GM12878 (cell line): ENCODE data around the gene UBXN11. TPM values are rescaled to one million over a fixed set of nuclear protein-coding genes. Genes with fewer than 3 reads are reported as not detected.

Experiments
- BCLAF1 ChIP-seq: fragments of 450-650 bp; IDR thresholded peaks from 2 replicates; pipeline ENCODE4 v1.6.1; 2017; ENCODE audit warnings: antibody characterized with exemption, mild to moderate bottlenecking, moderate library complexity
- CHD4 ChIP-seq: fragments of 200-600 bp; sonication (generic); IDR thresholded peaks from 2 replicates; pipeline ENCODE4 v1.6.1; 2016; ENCODE audit warnings: mild to moderate bottlenecking
- EGR1 ChIP-seq, 2 experiments: IDR thresholded peaks; 1 replicate in 1 of 2; 2 replicates in 1 of 2; pipeline ENCODE4 v1.6.1; 2011 to 2012; ENCODE audit warnings: low read depth in 2 of 2, low read length in 2 of 2, borderline replicate concordance in 1 of 2, mild to moderate bottlenecking in 1 of 2, moderate library complexity in 1 of 2
- ELK1 ChIP-seq: IDR thresholded peaks from 2 replicates; pipeline ENCODE4 v1.6.1; 2012; ENCODE audit warnings: low read depth, low read length, improper control_type of control experiment
- JUNB ChIP-seq: IDR thresholded peaks from 2 replicates; pipeline ENCODE4 v1.6.1; 2016; ENCODE audit warnings: antibody characterized with exemption, mild to moderate bottlenecking
- KLF5 ChIP-seq: fragments of 450-650 bp; IDR thresholded peaks from 2 replicates; pipeline ENCODE4 v1.6.1; 2014; ENCODE audit warnings: mild to moderate bottlenecking; ENCODE audit not compliant: partially characterized antibody
- NR2F1 ChIP-seq: fragments of 450-650 bp; conservative IDR thresholded peaks from 2 replicates; pipeline ENCODE4 v1.6.1; 2017; ENCODE audit warnings: mild to moderate bottlenecking
- NRF1 ChIP-seq: conservative IDR thresholded peaks from 2 replicates; pipeline ENCODE4 v1.6.1; 2011; ENCODE audit warnings: mild to moderate bottlenecking, low read depth, low read length, improper control_type of control experiment
- RFX5 ChIP-seq: IDR thresholded peaks from 2 replicates; pipeline ENCODE4 v1.6.1; 2011; ENCODE audit warnings: low read depth, low read length, improper control_type of control experiment
- SMAD1 ChIP-seq: fragments of 450-650 bp; IDR thresholded peaks from 2 replicates; pipeline ENCODE4 v1.6.1; 2018; ENCODE audit warnings: mild to moderate bottlenecking, low read depth; ENCODE audit not compliant: partially characterized antibody
- polyA plus RNA-seq, 11 experiments: library from polyadenylated mRNA; depleted of rRNA in 4 of 11; unstranded in 6 of 11; stranded (reverse) in 5 of 11; fragments of >200 nt; fragmentation: Nextera tagmentation in 4 of 11; fragmentation: Illumina TruSeq in 1 of 11; extraction: Ambion mirVana in 4 of 11; extraction: Trizol in 1 of 11; gene quantifications; 1 replicate in 1 of 11; 2 replicates in 10 of 11; pipeline versions ENCODE4 v1.2.1 to v1.2.3, GENCODE V29; 2011 to 2016; ENCODE audit warnings: inconsistent platforms in 2 of 11, missing spikeins in 2 of 11, low read depth in 1 of 11
- total RNA-seq, 4 experiments: library from RNA; depleted of rRNA in 3 of 4; stranded (reverse); fragments of >200 nt in 3 of 4; fragmentation: Illumina TruSeq in 1 of 4; extraction: Trizol in 1 of 4; gene quantifications; 2 replicates each; pipeline versions ENCODE4 v1.2.1 to v1.2.3, GENCODE V29; 2013 to 2021

UBXN11 gene
- total and polyA plus RNA-seq, 10 of the 15 experiments (the other 5 are each of a cell fraction or from before 2014, with no cell fraction given): 0.32 to 34.4 (median 9.6) TPM

- no peak for TF ChIP-seq BCLAF1
- TF ChIP-seq SMAD1: no peak
- TF ChIP-seq EGR1 (IDR thresholded peaks at IDR 0.05; ENCODE audit: borderline replicate concordance in 1 of 2, low read depth in 2 of 2, low read length in 2 of 2): no peak
- no peak for TF ChIP-seq CHD4
- no peak for TF ChIP-seq NRF1
- TF ChIP-seq ELK1: no peak
- TF ChIP-seq NR2F1: no peak
- TF ChIP-seq JUNB: no peak
- TF ChIP-seq KLF5: no peak
- TF ChIP-seq RFX5: no peak
These were observed 46.9 kb upstream of the UBXN11 start (continued) for GRCh38 chr1:26353210-26353859.
